A673 (cell line): ENCODE measurements around the gene RIMS4. TPM values are rescaled to one million over a fixed set of nuclear protein-coding genes. Genes with fewer than 3 reads are reported as not detected.

ENCODE experiments used
- BruUV-seq: library from RNA; stranded (reverse); fragments of 400-500 nt; replicated peaks from 2 replicates; lab custom pipeline; 2021; lab: Mats Ljungman, UMichigan
- CTCF ChIA-PET: fragments of 300-600 bp; sonication (Branson Sonifier 250); formaldehyde crosslinking; loops from one replicate; lab custom pipeline; 2022; ENCODE audit warnings: antibody characterized with exemption; lab: Charles Lee
- POLR2A ChIA-PET: fragments of 300-600 bp; sonication (Branson Sonifier 250); formaldehyde crosslinking; loops from one replicate; lab custom pipeline; 2022; ENCODE audit warnings: antibody characterized with exemption; ENCODE audit not compliant: low non-redundant PET; lab: Charles Lee
- DNase-seq: peaks from one replicate; pipeline ENCODE4 v3.0.0-alpha.2; 2015; ENCODE audit warnings: low spot score
- H3K27ac ChIP-seq: fragments of 200-600 bp; sonication (generic); 2 replicates; pipeline ENCODE4 v1.5.1; 2016; ENCODE audit warnings: mixed run types, low read depth, mild to moderate bottlenecking, mixed read lengths, antibody characterized with exemption, low read length; ENCODE audit not compliant: poor library complexity, severe bottlenecking
- H3K27me3 ChIP-seq: fragments of 200-600 bp; sonication (generic); replicated peaks from 2 replicates; pipeline ENCODE4 v1.6.1; 2017; ENCODE audit warnings: mixed run types, low read depth, mild to moderate bottlenecking, mixed read lengths, antibody characterized with exemption, low read length; ENCODE audit not compliant: insufficient read depth, poor library complexity
- H3K36me3 ChIP-seq: fragments of 200-600 bp; sonication (generic); 2 replicates; pipeline ENCODE4 v1.6.1; 2016; ENCODE audit warnings: mixed run types, mild to moderate bottlenecking, mixed read lengths, antibody characterized with exemption, low read length; ENCODE audit not compliant: insufficient read depth, poor library complexity, severe bottlenecking
- H3K4me1 ChIP-seq: fragments of 200-600 bp; sonication (generic); 2 replicates; pipeline ENCODE4 v1.6.1; 2017; ENCODE audit warnings: mixed run types, mild to moderate bottlenecking, mixed read lengths, antibody characterized with exemption, low read length; ENCODE audit not compliant: insufficient read depth, poor library complexity, severe bottlenecking
- H3K4me3 ChIP-seq: fragments of 200-600 bp; sonication (generic); 2 replicates; pipeline ENCODE4 v1.5.1; 2016; ENCODE audit warnings: low read depth, mixed run types, mild to moderate bottlenecking, mixed read lengths, low read length; ENCODE audit not compliant: poor library complexity, severe bottlenecking
- H3K9me3 ChIP-seq: fragments of 200-600 bp; sonication (generic); 2 replicates; pipeline ENCODE4 v1.6.1; 2016; ENCODE audit warnings: mixed run types, low read depth, mild to moderate bottlenecking, mixed read lengths, antibody characterized with exemption, low read length; ENCODE audit not compliant: poor library complexity, severe bottlenecking
- EZH2 ChIP-seq: fragments of 200-600 bp; sonication (generic); IDR thresholded peaks from 2 replicates; pipeline ENCODE4 v1.6.1; 2017; ENCODE audit warnings: borderline replicate concordance, low read depth, mild to moderate bottlenecking, mixed read lengths, antibody characterized with exemption, low read length; ENCODE audit not compliant: poor library complexity, severe bottlenecking
- intact Hi-C: fragments of 100-400 bp; cut with micrococcal nuclease; formaldehyde crosslinking; loops from one replicate; pipeline ENCODE4 v1.10.0; 2022; ENCODE audit not compliant: unreplicated experiment
- total RNA-seq: library from RNA; stranded (reverse); gene quantifications from 2 replicates; pipeline ENCODE4 v1.2.3, GENCODE V29; 2021
- TF ChIP-seq, protein P1 (sequence below): fragments of 300-800, 200-600 bp; sonication (generic); conservative IDR thresholded peaks from 2 replicates; pipeline ENCODE4 v1.5.1; 2017; ENCODE audit warnings: low read depth, mild to moderate bottlenecking, antibody characterized with exemption, low read length, moderate library complexity, mixed read lengths

RIMS4 gene
- total RNA-seq, 1 experiment from 2014 or later, result 0.39 TPM

DNA sequence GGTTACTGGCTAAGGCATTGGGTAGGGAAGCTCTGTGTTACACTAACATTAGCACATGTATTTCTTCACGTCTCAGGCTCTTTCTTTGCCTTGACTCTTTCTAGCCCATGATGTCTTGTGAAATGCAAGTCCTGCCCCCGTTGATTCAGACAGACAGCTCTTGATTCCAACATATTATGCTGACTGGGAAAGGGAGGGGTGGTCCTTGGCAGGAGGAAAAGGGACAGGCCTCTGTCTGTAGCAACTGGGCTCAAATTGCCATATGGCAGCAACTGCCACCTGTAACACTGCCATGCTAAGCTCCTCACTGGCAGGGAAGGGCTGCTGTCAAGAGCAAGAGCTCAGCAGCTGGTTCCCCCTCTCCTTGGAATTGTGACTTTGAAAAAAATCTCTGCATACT lies 70.4 kb downstream of the RIMS4 start:
- no peak overlapping the region for H3K27ac ChIP-seq
- POLR2A ChIA-PET, result no interaction called here
- TF ChIP-seq, protein P1, sequence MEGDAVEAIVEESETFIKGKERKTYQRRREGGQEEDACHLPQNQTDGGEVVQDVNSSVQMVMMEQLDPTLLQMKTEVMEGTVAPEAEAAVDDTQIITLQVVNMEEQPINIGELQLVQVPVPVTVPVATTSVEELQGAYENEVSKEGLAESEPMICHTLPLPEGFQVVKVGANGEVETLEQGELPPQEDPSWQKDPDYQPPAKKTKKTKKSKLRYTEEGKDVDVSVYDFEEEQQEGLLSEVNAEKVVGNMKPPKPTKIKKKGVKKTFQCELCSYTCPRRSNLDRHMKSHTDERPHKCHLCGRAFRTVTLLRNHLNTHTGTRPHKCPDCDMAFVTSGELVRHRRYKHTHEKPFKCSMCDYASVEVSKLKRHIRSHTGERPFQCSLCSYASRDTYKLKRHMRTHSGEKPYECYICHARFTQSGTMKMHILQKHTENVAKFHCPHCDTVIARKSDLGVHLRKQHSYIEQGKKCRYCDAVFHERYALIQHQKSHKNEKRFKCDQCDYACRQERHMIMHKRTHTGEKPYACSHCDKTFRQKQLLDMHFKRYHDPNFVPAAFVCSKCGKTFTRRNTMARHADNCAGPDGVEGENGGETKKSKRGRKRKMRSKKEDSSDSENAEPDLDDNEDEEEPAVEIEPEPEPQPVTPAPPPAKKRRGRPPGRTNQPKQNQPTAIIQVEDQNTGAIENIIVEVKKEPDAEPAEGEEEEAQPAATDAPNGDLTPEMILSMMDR, result no peak
- no peak for TF ChIP-seq EZH2
- no peak overlapping the region for H3K4me3 ChIP-seq
- CTCF ChIA-PET, result no interaction called here
- H3K36me3 ChIP-seq, result no peaks in the 10 kb centered on the region
- intact Hi-C loops, result loop anchor here (10.0 kb wide), 1 partner anchor 525 kb away; the partner anchor contains the start of gene OSER1
- DNase-seq, result no peak
- H3K9me3 ChIP-seq, result no peaks in the 10 kb centered on the region
- no TSS peak for BruUV-seq
- H3K4me1 ChIP-seq, result peaks cover 12% of the 10 kb centered on the region
- no peaks in the 10 kb centered on the region for H3K27me3 ChIP-seq

DNA sequence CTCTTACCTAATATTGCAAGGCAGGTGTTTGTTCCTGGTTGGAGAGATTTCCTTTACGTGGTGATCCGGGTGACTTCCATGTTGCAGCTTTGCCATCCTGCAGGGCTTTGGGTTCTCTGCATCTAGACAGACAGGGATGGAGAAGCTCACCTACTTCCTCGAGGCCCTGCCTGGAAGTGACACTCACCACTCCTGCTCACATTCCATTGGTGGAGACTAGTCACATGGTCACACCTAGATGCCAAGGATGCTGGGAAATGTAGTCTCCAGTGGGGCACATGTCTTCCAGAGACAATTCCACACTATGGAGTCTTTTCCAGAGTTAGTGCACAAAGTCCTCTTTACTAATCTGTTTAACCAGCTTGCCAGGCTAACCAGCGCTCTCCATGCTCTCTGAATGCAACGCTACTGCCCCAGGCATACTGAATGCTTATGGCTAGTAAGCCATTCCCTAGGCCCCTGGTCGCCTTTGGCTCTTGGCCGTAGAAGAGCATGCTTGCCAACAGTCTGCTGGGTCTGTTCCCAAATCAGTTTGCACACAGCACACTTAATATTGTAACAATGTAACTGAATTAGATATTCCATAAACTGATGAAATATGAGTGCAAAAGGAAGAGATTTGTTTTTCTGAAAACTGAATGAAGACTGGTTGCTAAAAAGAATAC lies 71.4 kb downstream of the RIMS4 start:
- intact Hi-C loops, result loop anchor here (10.0 kb wide), 1 partner anchor 524 kb away; the partner anchor contains the start of gene OSER1
- H3K4me1 ChIP-seq, result peaks cover 12% of the 10 kb centered on the region
- ChIA-PET CTCF (no interaction called here), POLR2A (no interaction called here)
- no peaks in the 10 kb centered on the region for H3K9me3 ChIP-seq
- no peaks in the 10 kb centered on the region for H3K27me3 ChIP-seq
- no peak overlapping the region for H3K27ac ChIP-seq
- DNase-seq, result peak; percentile 78
- TF ChIP-seq, protein P1, result no peak
- no peak for TF ChIP-seq EZH2
- BruUV-seq, result no TSS peak
- no peaks in the 10 kb centered on the region for H3K36me3 ChIP-seq
- H3K4me3 ChIP-seq, result no peak overlapping the region

DNA sequence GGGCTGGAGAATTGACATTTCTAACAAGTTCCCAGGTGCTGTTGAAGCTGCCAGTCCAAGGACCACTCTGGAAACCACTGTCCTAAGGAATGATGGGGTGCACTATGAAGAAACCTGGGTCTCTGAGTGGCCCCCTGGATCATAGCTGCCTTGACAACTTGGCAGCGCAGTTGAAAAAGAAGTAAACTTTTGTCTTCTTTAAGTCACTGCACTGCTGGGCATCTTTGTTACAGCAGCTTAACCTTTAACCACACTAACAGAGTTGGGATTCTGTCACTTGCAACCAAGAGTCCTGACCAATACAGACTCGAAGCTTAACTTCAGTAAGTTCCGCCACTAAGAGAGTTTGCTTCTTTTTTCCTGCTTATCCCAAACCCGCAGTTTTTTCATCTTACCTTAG lies 73.2 kb downstream of the RIMS4 start:
- POLR2A ChIA-PET, result no interaction called here
- Histone ChIP-seq H3K4me1 (peaks cover 12% of the 10 kb centered on the region), H3K36me3 (no peaks in the 10 kb centered on the region), H3K27me3 (no peaks in the 10 kb centered on the region), H3K27ac (no peak overlapping the region), H3K4me3 (no peak overlapping the region), H3K9me3 (no peaks in the 10 kb centered on the region)
- BruUV-seq, result no TSS peak
- TF ChIP-seq, protein P1, result no peak
- TF ChIP-seq EZH2, result no peak
- CTCF ChIA-PET, result interaction anchor here (1.4 kb wide), 1 partner anchor 10 kb away, joined by 3 read pairs; no protein-coding TSS in a partner anchor
- intact Hi-C loops, result loop anchor here (10.0 kb wide), 1 partner anchor 522 kb away; the partner anchor contains the start of gene OSER1
- DNase-seq, result no peak
